Measurements from ENCODE around the gene AOC2.
"Not testable (repeated sequence)": the region's sequence is repeated elsewhere in the genome, so short reads cannot be mapped to it uniquely, and the experiment has no call there.

The AOC2 gene

GRCh38 chr17:42849451-42850181, 5.2 kb downstream of the AOC2 start:
- no peak for DNase-seq (ENCODE audit: low read depth)
- TF ChIP-seq CTCF (conservative IDR thresholded peaks at IDR 0.05; ENCODE audit: control insufficient read depth, insufficient read depth, low read depth, low read length), result no peak
- H3K4me3 ChIP-seq (ENCODE audit: control insufficient read depth, low read depth, low read length), result no peak overlapping the region

- DNase-seq (ENCODE audit: low read depth), result no peak
- H3K4me3 ChIP-seq (ENCODE audit: control insufficient read depth, low read depth, low read length), result no peak within 1 kb of the TSS
- TF ChIP-seq CTCF (conservative IDR thresholded peaks at IDR 0.05; ENCODE audit: control insufficient read depth, insufficient read depth, low read depth, low read length), result no peak
Observed at GRCh38 chr17:42850954-42851353, 6.6 kb downstream of the AOC2 start, which contains the start of gene AOC3. TSS of gene AOC3 (plus strand) at chr17:42851199. CDS start at chr17:42851344, 145 bp downstream.

- DNase-seq (ENCODE audit: low read depth); H3K4me3 ChIP-seq (ENCODE audit: control insufficient read depth, low read depth, low read length): not testable (repeated sequence)
Observed at GRCh38 chr17:42851371-42852240, 7.2 kb downstream of the AOC2 start.

- H3K4me3 ChIP-seq (ENCODE audit: control insufficient read depth, low read depth, low read length), result no peak overlapping the region
- no peak for TF ChIP-seq CTCF (conservative IDR thresholded peaks at IDR 0.05; ENCODE audit: control insufficient read depth, insufficient read depth, low read depth, low read length)
- DNase-seq (ENCODE audit: low read depth), result no peak
Observed at GRCh38 chr17:42852351-42852750, 8.0 kb downstream of the AOC2 start.

- TF ChIP-seq CTCF (conservative IDR thresholded peaks at IDR 0.05; ENCODE audit: control insufficient read depth, insufficient read depth, low read depth, low read length), result no peak
- no peak overlapping the region for H3K4me3 ChIP-seq (ENCODE audit: control insufficient read depth, low read depth, low read length)
- no peak for DNase-seq (ENCODE audit: low read depth)
Observed at GRCh38 chr17:42853004-42853403, 8.6 kb downstream of the AOC2 start.

GRCh38 chr17:42853597-42853967, 9.2 kb downstream of the AOC2 start:
- H3K4me3 ChIP-seq (ENCODE audit: control insufficient read depth, low read depth, low read length), result no peak overlapping the region
- no peak for TF ChIP-seq CTCF (conservative IDR thresholded peaks at IDR 0.05; ENCODE audit: control insufficient read depth, insufficient read depth, low read depth, low read length)
- DNase-seq (ENCODE audit: low read depth), result no peak
